Measurements from ENCODE around the gene SMAP2.
"Not testable (repeated sequence)": the region's sequence is repeated elsewhere in the genome, so short reads cannot be mapped to it uniquely, and the experiment has no call there.

SMAP2 gene

DNA sequence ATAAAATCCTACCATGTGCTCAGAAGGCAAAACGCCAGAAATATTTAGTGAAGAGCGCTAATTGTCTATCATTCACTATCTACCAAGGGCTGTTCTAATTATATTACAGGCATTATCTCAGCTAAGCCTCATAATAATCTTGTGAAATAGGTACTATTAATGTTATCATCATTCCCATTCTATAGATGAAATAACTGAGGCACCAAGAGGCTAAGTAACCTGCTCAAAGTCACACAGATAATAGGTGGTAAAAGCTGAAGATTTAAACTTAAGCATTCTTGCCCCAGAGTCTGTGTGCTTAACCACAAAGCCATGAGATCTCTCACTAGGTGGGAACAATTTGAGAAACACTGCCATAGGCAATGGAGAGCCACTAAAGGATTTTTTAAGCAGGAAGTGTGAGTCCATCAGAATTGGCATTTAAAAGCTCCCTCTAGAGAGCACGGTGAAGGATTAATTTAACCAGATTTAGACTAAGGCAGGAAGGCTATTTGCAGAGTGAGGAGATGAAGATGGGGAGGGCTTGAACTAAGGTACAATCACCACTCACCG, 1.7 kb upstream of the SMAP2 start:
- DNase-seq (ENCODE audit: low read depth in 4 of 4, low spot score in 1 of 4), result no peak

GRCh38 chr1:40372658-40373322, 737 bp upstream of the SMAP2 start:
- DNase-seq (ENCODE audit: low read depth in 4 of 4, low spot score in 1 of 4), result no peak

- DNase-seq (ENCODE audit: low read depth in 4 of 4, low spot score in 1 of 4), result no peak
Observed at GRCh38 chr1:40377512-40377911, 4.0 kb downstream of the SMAP2 start.

GRCh38 chr1:40379785-40380452, 6.4 kb downstream of the SMAP2 start:
- no peak for DNase-seq (ENCODE audit: low read depth in 4 of 4, low spot score in 1 of 4)

DNA sequence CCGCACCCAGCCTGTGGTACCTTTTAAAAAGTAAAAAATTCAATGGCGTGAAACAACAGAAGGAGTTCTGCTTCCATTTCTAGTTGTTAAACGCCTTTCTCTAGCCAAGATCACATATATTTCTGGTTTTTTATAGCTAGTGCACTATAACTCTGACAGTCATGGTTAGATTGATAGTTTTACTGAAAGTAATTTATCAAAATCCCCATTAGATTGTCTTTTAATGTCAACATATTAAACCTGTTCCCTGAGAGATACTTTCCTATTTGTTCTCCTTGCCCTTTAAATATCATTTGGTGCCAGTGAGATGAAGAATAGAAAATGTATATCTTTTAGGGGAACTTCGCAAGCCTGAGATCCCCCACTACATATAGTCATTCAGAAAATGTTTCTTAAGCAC, 7.3 kb downstream of the SMAP2 start:
- DNase-seq (ENCODE audit: low read depth in 4 of 4, low spot score in 1 of 4), result no peak

- DNase-seq (ENCODE audit: low read depth in 4 of 4, low spot score in 1 of 4), result no peak
Observed at GRCh38 chr1:40381268-40382107, 8.0 kb downstream of the SMAP2 start.

- DNase-seq (ENCODE audit: low read depth in 4 of 4, low spot score in 1 of 4), result no peak
Observed at GRCh38 chr1:40382108-40382460, 8.6 kb downstream of the SMAP2 start.

- DNase-seq (ENCODE audit: low read depth in 4 of 4, low spot score in 1 of 4), result no peak
Observed at GRCh38 chr1:40382601-40383000, 9.1 kb downstream of the SMAP2 start.

- no peak for DNase-seq (ENCODE audit: low read depth in 4 of 4, low spot score in 1 of 4)
Observed at GRCh38 chr1:40383095-40383487, 9.6 kb downstream of the SMAP2 start.

DNA sequence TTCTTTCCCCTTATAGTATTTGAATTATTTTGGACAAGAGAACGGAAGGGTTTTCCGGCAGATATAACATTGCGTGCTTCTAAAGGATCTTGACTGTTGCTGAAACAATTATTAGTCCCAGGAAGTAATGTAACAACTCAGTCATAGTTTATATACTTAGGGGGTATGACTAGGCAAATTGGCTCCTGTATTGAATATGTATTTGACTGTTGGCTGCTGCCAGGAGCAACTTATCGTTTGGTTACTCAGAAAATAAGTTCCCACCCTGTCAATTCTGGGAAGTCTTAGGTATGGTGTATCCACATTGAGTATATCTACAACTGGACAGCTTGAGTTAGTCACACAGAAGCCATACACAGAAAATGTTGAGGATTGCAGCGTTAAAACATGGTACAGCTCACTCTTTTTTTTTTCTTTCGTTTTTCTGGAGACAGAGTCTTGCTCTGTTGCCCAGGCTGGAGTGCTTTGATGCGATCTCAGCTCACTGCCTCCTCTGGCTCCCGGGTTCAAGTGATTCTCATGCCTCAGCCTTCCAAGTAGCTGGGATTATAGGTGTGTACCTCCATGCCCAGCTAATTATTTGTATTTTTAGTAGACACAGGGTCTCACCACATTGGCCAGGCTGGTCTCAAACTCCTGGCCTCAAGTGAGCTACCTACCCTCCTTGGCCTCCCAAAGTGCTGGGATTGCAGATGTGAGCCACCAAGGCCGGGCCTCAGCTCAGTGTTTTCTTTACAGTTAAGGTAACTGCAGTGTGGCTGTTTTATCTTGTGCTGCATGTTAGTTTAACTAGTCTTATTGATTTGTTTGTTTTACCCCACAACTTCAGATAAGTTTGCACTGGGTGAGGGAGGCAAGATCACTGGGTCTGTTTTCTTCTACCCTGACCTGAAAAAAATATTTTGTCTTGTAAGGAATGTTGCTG, 10.2 kb downstream of the SMAP2 start:
- DNase-seq (ENCODE audit: low read depth in 4 of 4, low spot score in 1 of 4), result no peak

- DNase-seq (ENCODE audit: low read depth in 4 of 4, low spot score in 1 of 4), result no peak
Observed at GRCh38 chr1:40384413-40384762, 10.9 kb downstream of the SMAP2 start.

DNA sequence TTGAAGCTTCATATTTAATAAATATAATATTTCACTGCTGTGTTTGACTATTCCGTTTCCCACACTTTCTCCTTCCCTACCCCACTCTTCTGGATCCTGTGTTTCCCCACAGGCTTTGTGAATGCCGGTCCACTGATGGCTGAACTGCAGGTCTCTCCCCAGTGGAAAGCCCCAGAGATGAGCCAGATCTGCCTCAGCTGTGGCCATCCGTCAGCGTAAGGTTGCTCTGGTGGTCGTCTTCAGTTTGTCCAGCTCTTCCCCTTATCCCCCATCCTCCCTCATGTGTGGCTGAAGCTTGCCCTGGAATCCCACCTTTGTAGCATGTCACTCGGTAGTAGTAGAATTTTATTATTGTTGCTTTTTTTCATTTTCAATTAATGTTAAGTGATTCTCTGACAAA, 11.4 kb downstream of the SMAP2 start:
- no peak for DNase-seq (ENCODE audit: low read depth in 4 of 4, low spot score in 1 of 4)

- DNase-seq (ENCODE audit: low read depth in 4 of 4, low spot score in 1 of 4), result no peak
Observed at GRCh38 chr1:40385437-40386358, 12.2 kb downstream of the SMAP2 start.

- DNase-seq (ENCODE audit: low read depth in 4 of 4, low spot score in 1 of 4), result no peak
Observed at GRCh38 chr1:40386359-40386723, 12.8 kb downstream of the SMAP2 start.

GRCh38 chr1:40386796-40387195, 13.3 kb downstream of the SMAP2 start:
- no peak for DNase-seq (ENCODE audit: low read depth in 4 of 4, low spot score in 1 of 4)

- DNase-seq (ENCODE audit: low read depth in 4 of 4, low spot score in 1 of 4), result not testable (repeated sequence)
Observed at GRCh38 chr1:40387381-40388306, 14.1 kb downstream of the SMAP2 start.

DNA sequence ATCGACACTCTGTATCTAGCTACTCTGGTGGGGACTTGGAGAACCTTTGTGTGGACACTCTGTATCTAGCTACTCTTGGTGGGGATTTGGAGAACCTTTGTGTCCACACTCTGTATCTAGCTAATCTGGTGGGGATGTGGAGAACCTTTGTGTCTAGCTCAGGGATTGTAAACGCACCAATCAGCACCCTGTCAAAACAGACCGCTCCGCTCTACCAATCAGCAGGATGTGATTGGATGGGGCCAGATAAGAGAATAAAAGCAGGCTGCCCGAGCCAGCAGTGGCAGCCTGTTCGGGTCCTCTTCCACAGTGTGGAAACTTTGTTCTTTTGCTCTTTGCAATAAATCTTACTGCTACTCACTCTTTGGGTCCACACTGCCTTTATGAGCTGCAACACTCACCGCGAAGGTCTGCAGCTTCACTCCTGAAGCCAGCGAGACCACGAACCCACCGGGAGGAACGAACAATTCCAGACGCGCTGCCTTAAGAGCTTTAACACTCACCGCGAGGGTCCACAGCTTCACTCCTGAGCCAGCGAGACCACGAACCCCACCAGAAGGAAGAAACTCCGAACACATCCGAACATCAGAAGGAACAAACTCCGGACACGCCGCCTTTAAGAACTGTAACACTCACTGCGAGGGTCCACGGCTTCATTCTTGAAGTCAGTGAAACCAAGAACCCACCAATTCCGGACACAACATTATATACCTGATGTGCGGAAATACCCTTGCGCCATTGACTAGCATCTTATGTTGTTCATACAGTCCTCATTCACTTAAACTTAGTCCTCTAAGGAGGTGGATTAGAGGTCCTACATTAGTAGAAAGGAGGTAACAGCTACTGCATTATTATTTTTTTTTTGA, 15.2 kb downstream of the SMAP2 start:
- not testable (repeated sequence) for DNase-seq (ENCODE audit: low read depth in 4 of 4, low spot score in 1 of 4)

GRCh38 chr1:40389322-40389803, 15.8 kb downstream of the SMAP2 start:
- no peak for DNase-seq (ENCODE audit: low read depth in 4 of 4, low spot score in 1 of 4)
